GM23338 (cell line): ENCODE data around the gene NPNT.

ENCODE experiments used
- CTCF ChIP-seq, 2 experiments: fragments of 200-600 bp in 1 of 2; sonication (generic) in 1 of 2; conservative IDR thresholded peaks; 2 replicates each; pipeline versions ENCODE4 v1.5.1 to v1.6.1; 2016 to 2017; ENCODE audit warnings: antibody characterized with exemption in 2 of 2, low read depth in 2 of 2, mild to moderate bottlenecking in 2 of 2, moderate library complexity in 1 of 2
- ETS1 ChIP-seq: IDR thresholded peaks from 2 replicates; pipeline ENCODE4 v1.6.1; 2016; ENCODE audit warnings: antibody characterized with exemption
- EZH2phosphoT487 ChIP-seq: fragments of 200-600 bp; sonication (generic); IDR thresholded peaks from one replicate; pipeline ENCODE4 v1.8.1; 2018; ENCODE audit warnings: antibody characterized with exemption; ENCODE audit not compliant: unreplicated experiment

GRCh38 chr4:105902550-105903262 lies 7.4 kb downstream of the NPNT start:
- no peak for TF ChIP-seq EZH2phosphoT487
- TF ChIP-seq CTCF (conservative IDR thresholded peaks at IDR 0.05; ENCODE audit: low read depth in 2 of 2), result no peak
- no peak for TF ChIP-seq ETS1
